HCEC 1CT (cell line): ENCODE data around the gene ARID1A.
"Not testable (repeated sequence)": the region's sequence is repeated elsewhere in the genome, so short reads cannot be mapped to it uniquely, and the experiment has no call there.

Experiments used
- DNase-seq: peaks from one replicate; pipeline ENCODE4 v3.0.0-alpha.2; 2017

ARID1A gene

DNA sequence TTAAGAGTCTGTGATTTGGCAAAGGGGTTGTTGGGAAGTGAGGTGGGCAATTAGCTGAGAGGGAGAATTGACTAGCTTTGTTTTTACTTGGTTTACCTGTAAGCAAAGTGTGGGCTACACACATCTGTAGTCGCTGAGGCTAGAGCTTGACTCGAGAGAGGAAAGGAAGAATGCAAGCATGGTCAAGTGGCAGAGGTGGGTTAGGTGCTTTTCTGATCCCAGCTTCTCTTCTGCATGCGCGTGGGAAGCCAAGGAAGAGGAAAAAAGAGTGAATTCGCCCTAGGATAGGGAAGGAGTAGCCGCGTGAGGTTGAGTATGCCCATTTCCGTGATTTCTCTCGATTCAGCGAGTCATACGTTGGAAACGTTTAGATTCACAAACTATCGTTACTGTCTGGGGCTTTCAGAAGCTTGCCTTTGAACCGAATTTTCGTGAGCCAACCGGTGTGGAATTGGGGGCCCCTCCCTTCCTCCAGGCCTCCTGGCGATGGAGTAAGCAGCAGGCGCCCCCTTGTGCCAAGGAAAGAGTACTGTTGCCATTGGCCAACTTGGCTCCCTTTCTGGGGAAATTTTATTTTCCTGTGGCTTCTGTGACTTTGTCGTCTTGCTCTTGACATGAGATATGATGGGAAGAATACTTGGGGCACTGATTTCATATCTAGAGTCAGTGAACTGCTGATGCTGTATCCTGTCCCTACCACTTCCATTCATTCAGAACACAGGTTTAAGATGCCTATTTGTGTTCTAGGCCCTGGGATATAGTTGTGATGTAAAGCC is 93.2 kb downstream of the ARID1A start:
- DNase-seq, result peak; percentile 87

GRCh38 chr1:26789612-26789865 is 93.7 kb downstream of the ARID1A start:
- DNase-seq, result no peak

GRCh38 chr1:26789931-26790330 is 94.1 kb downstream of the ARID1A start:
- DNase-seq, result no peak

DNA sequence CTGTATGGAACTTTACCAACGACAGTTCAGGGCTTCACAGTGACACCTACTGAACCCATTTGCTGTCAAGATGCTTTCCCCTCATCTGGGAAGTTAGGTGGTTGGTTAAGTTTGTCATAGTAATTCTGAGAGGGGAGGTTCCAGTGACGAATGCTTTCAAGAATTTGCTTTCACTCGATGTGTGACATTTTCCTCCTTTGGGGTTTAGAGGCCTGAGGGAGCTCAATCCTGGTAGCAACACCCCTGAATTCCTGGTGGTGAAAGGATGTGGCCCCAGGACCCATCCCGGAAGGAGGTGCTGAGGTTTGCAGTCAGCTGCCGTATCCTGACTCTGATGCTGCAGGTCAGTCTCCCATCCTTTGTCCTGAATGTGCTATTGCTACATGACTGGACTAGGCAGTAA is 94.7 kb downstream of the ARID1A start:
- no peak for DNase-seq

DNA sequence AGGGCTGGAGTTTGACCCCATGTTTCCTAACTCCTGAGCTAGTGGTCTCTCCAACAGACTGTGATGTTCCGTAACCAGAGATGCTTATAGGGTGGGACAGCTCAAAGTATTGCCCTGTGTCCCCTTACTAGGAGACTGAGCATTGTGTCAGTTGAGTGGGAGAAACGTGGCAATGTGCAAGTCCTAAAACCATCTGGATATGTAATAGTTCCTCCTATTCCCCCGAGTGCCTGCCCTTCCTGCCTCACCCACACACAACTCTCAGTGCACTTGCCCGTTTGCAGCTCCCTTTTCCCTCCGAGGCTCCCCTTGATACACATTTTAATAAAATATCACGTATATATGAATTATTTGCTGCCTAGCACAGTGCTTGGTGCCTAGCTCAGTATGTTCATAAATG is 95.3 kb downstream of the ARID1A start:
- DNase-seq, result no peak

GRCh38 chr1:26791626-26792025 is 95.8 kb downstream of the ARID1A start:
- no peak for DNase-seq

- no peak for DNase-seq
Observed at GRCh38 chr1:26792924-26793323, 97.1 kb downstream of the ARID1A start.

GRCh38 chr1:26794391-26794790 is 98.6 kb downstream of the ARID1A start:
- DNase-seq, result no peak

GRCh38 chr1:26797627-26798026 is 101.8 kb downstream of the ARID1A start:
- DNase-seq, result no peak

- peak; percentile 68 for DNase-seq
Observed at GRCh38 chr1:26799479-26800142, 103.8 kb downstream of the ARID1A start.

GRCh38 chr1:26803932-26804331 is 108.1 kb downstream of the ARID1A start:
- DNase-seq, result not testable (repeated sequence)

GRCh38 chr1:26810105-26810504 is 114.3 kb downstream of the ARID1A start:
- DNase-seq, result peak; percentile 48

- no peak for DNase-seq
Observed at GRCh38 chr1:26811057-26811456, 115.2 kb downstream of the ARID1A start.

DNA sequence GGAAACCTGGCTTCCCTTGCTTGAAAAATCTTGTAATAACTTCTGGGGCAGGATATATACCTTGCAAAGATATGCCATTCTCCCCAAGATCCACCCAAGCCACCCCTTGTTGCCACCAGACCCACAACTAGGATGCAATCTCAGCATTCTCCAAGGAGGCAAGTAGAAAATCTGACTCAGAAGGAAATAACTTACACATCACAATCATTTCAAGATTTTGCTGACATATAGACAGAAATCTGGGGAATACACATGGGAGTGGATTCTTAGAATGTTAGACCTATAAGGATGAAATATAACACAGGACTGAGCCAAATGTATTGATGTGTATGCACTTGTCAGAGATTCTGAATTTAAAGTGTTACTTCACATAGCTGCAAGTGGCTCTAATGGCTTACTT is 115.9 kb downstream of the ARID1A start:
- DNase-seq, result no peak

DNA sequence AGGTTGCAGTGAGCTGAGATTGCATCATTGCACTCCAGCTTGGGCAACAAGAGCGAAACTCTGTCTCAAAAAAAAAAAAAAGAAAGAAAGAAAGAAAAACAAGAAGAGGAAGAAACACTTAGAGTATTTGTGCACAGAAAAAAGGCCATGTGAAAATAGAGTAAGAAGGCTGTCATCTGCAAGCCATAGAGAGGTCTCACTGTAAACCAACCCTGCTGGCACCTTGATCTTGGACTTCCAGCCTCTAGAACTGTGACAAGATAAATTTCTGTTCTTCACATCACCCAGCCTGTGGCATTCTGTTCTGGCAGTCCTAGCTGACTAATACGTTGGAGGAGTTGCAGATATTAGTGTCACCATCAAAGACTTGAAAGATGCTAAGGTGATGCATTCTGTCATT is 118.6 kb downstream of the ARID1A start:
- no peak for DNase-seq

DNA sequence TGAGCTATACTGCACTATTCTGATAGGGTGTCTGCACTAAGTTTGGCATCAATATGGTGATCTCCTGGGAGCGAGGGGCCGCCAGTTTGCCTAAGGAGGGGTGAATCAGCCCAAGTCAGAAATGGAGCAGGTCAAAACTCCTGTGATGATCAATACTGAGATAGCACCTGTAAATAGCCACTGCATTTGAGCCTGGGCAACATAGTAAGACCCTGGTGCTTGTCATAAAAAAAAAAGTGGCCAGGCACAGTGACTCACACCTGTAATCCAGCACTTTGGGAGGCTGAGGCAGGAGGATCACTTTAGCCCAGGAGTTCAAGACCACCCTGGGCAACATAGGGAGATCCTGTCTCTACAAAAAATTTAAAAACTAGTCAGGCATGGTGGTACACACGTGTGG is 119.1 kb downstream of the ARID1A start:
- no peak for DNase-seq

GRCh38 chr1:26820784-26821269 is 125.0 kb downstream of the ARID1A start:
- DNase-seq, result no peak

DNA sequence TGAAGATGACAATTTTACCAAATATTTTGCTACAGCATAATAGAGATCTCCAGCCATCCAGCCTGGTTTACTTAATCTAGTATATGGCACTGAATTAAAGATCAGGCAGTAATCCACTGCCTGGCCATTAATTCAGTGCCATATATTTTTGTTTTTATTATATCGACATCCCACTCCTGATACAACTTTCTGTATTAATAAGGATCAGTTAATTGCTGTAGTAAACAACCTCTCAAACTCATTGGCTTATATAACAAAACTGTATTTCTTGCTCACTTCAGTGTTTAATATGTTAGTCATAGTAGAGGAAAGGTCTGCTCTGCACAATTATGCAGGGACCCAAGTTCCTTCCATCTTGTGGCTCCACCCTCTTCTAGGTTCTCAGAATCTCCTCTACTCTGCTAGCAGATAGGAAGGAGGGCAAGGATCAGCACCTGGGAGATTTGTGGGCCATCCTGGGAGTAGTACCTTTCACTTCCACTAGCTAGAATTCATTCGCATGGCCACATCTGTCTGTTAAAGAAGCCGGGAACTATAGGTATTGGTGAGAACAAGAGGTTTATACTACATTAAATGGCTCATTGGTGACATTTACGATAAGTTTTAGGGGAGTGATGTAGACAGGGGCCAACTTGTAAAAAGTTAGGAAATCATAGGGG is 127.1 kb downstream of the ARID1A start:
- DNase-seq, result no peak

- no peak for DNase-seq
Observed at GRCh38 chr1:26824731-26825130, 128.9 kb downstream of the ARID1A start.

DNA sequence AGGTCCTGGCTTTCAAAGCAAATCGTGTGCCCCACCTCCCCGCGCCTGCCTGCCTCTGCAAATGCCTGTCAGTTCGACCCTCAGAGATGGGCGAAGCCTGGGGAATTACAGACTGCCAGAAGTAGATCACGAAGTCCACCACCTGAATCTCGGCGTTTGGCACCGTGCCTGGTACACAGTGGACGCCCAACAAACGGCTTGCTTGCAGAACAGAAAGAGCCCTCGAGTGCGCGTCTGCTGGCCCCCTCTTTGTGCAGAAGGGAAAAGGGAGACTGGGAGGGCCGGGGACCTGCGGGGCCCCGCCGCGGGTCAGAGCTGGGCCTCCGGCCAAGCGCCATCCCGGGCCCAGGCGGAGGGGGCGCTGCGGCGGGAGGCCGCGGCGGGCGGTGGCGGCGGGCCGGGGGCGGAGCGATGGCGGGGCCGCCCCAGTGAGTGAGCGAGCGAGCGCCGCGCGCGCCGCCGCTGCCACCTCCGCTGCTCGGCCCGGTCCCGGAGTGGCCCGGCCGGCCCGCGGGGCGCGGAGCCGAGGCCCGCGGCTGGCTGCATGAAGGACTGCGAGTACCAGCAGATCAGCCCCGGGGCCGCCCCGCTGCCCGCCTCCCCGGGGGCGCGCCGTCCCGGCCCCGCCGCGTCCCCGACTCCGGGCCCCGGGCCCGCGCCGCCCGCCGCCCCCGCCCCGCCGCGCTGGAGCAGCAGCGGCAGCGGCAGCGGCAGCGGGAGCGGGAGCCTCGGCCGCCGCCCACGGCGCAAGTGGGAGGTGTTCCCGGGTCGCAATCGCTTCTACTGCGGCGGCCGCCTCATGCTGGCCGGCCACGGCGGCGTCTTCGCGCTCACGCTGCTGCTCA is 130.7 kb downstream of the ARID1A start, which contains the start of gene ZDHHC18:
TSS of gene ZDHHC18 (plus strand) at position 428 of the 845 bp plus-strand sequence. CDS start at position 545, 117 bp downstream.
- peak; percentile 57 for DNase-seq

DNA sequence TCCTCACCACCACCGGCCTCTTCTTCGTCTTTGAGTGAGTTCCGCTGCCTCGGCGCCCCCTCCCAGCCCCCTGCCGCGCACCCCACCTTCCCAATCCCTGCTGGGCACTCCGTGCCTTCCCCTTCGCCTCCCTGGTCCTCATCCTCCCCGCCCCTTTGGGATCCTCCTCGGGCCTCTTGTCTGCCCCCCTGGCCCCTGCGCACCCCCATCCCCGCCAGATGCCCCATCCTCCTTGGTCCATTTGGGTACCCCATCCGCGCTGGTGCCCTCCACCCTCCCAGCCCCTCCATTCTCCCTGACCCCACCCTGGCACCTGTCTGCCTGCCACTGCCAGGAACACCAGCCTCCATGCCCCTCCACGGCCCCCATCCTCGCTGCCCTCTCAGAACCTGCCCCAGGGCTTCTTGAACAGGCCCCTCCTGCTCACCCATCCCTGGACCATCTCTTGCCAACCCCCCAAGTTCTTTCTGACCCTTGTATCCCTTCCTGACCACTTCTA is 131.3 kb downstream of the ARID1A start:
- no peak for DNase-seq

GRCh38 chr1:26827663-26828062 is 131.8 kb downstream of the ARID1A start:
- DNase-seq, result no peak
